Astrocyte of the spinal cord (primary cell): ENCODE data around the gene FLAD1.

ENCODE experiments used
- DNase-seq: peaks from one replicate; pipeline ENCODE4 v3.0.0; 2011; ENCODE audit warnings: low read depth, low spot score
- H3K4me3 ChIP-seq: 2 replicates; pipeline ENCODE4 v1.5.1; 2011; ENCODE audit warnings: low read depth, mild to moderate bottlenecking, low read length, moderate library complexity
- CTCF ChIP-seq: IDR thresholded peaks from 2 replicates; pipeline ENCODE4 v1.5.1; 2012; ENCODE audit warnings: low read depth, mild to moderate bottlenecking, low read length, inconsistent platforms
- in situ Hi-C: cut with HindIII; loops from 2 replicates; pipeline ENCODE4 v1.10.0; 2017; ENCODE audit warnings: low sequenced_read_pairs

FLAD1 gene

GRCh38 chr1:155001675-155002463 lies 18.7 kb downstream of the FLAD1 start:
- TF ChIP-seq CTCF = peak; percentile 66
- in situ Hi-C loops = no loop called here
- peak; percentile 99 for DNase-seq
- H3K4me3 ChIP-seq = peak overlapping the region; percentile 61

- in situ Hi-C loops = no loop called here
- TF ChIP-seq CTCF = no peak
- H3K4me3 ChIP-seq = peak within 1 kb of the TSS; percentile 61
- DNase-seq = peak; percentile 47
Measured at GRCh38 chr1:155002464-155003226, 19.5 kb downstream of the FLAD1 start, which contains the start of gene ZBTB7B. ZBTB7B (plus strand) TSS chr1:155002802; CDS start chr1:155014661, 11,859 bp downstream.

GRCh38 chr1:155003227-155003765 lies 20.2 kb downstream of the FLAD1 start:
- no peak for DNase-seq
- no peak for TF ChIP-seq CTCF
- in situ Hi-C loops = no loop called here
- H3K4me3 ChIP-seq = peak overlapping the region; percentile 61

GRCh38 chr1:155003766-155004351 lies 20.7 kb downstream of the FLAD1 start:
- peak overlapping the region; percentile 61 for H3K4me3 ChIP-seq
- in situ Hi-C loops = no loop called here
- DNase-seq = peak; percentile 35
- no peak for TF ChIP-seq CTCF

GRCh38 chr1:155004352-155005075 lies 21.4 kb downstream of the FLAD1 start:
- peak overlapping the region; percentile 61 for H3K4me3 ChIP-seq
- no peak for TF ChIP-seq CTCF
- in situ Hi-C loops = no loop called here
- no peak for DNase-seq
